HepG2 (cell line): Measurements from ENCODE around the gene NDUFB8. TPM values are rescaled to one million over a fixed set of nuclear protein-coding genes. Genes with fewer than 3 reads are reported as not detected.

Experiments
- ARNTL ChIP-seq: sonication (generic); formaldehyde crosslinking; IDR thresholded peaks from 2 replicates; pipeline ENCODE4 v1.4.0; 2020; ENCODE audit warnings: mild to moderate bottlenecking, missing genetic modification reagents
- CBFB ChIP-seq: sonication (generic); formaldehyde crosslinking; IDR thresholded peaks from 2 replicates; pipeline ENCODE4 v1.4.0; 2020; ENCODE audit warnings: missing genetic modification reagents
- CREB1 ChIP-seq, 2 experiments: fragments of 450-650 bp in 1 of 2; IDR thresholded peaks; 2 replicates each; pipeline ENCODE4 v1.6.1; 2016 to 2017; ENCODE audit warnings: control low read depth in 1 of 2, mild to moderate bottlenecking in 1 of 2, missing compliant biosample characterization in 1 of 2, missing genetic modification characterization in 1 of 2
- FOSL1 ChIP-seq: sonication (generic); formaldehyde crosslinking; IDR thresholded peaks from 2 replicates; pipeline ENCODE4 v1.9.0; 2021; ENCODE audit warnings: missing genetic modification reagents, borderline replicate concordance
- FOXK1 ChIP-seq: sonication (generic); formaldehyde crosslinking; IDR thresholded peaks from 2 replicates; pipeline ENCODE4 v1.4.0; 2020; ENCODE audit warnings: low read depth, missing genetic modification reagents, borderline replicate concordance
- GATAD2A ChIP-seq: IDR thresholded peaks from 2 replicates; pipeline ENCODE4 v1.6.1; 2016
- IRF9 ChIP-seq: sonication (generic); formaldehyde crosslinking; IDR thresholded peaks from 2 replicates; pipeline ENCODE4 v1.8.0; 2022; ENCODE audit warnings: missing genetic modification reagents, mild to moderate bottlenecking, borderline replicate concordance
- MED1 ChIP-seq: sonication (generic); formaldehyde crosslinking; IDR thresholded peaks from 2 replicates; pipeline ENCODE4 v1.4.0; 2020; ENCODE audit warnings: missing genetic modification reagents
- MLLT10 ChIP-seq: sonication (generic); formaldehyde crosslinking; IDR thresholded peaks from 2 replicates; pipeline ENCODE4 v1.4.0; 2020; ENCODE audit warnings: missing genetic modification reagents
- PLRG1 ChIP-seq: fragments of 450-650 bp; conservative IDR thresholded peaks from 2 replicates; pipeline ENCODE4 v1.6.1; 2016
- RFXAP ChIP-seq: sonication (generic); formaldehyde crosslinking; IDR thresholded peaks from 2 replicates; pipeline ENCODE4 v1.4.0; 2020; ENCODE audit warnings: missing genetic modification reagents, borderline replicate concordance
- RNF2 ChIP-seq: fragments of 450-650 bp; conservative IDR thresholded peaks from 2 replicates; pipeline ENCODE4 v1.6.1; 2016; ENCODE audit warnings: low read depth
- TAF15 ChIP-seq: fragments of 200-400 bp; formaldehyde crosslinking; IDR thresholded peaks from one replicate; pipeline ENCODE4 v1.6.1; 2018; ENCODE audit warnings: mild to moderate bottlenecking, low read depth, low read length; ENCODE audit not compliant: poor library complexity, severe bottlenecking
- THAP9 ChIP-seq: sonication (generic); formaldehyde crosslinking; IDR thresholded peaks from 2 replicates; pipeline ENCODE4; 2020; ENCODE audit warnings: missing genetic modification reagents, mild to moderate bottlenecking, borderline replicate concordance
- XBP1 ChIP-seq: sonication (generic); formaldehyde crosslinking; IDR thresholded peaks from 2 replicates; pipeline ENCODE4 v1.5.0; 2020; ENCODE audit warnings: missing genetic modification reagents
- YEATS4 ChIP-seq: sonication (generic); formaldehyde crosslinking; IDR thresholded peaks from 2 replicates; pipeline ENCODE4 v1.4.0; 2020; ENCODE audit warnings: missing genetic modification reagents, borderline replicate concordance
- ZBTB14 ChIP-seq: sonication (generic); formaldehyde crosslinking; IDR thresholded peaks from 2 replicates; pipeline ENCODE4 v1.4.0; 2020; ENCODE audit warnings: missing genetic modification reagents
- ZBTB3 ChIP-seq: sonication (generic); formaldehyde crosslinking; IDR thresholded peaks from 2 replicates; pipeline ENCODE4 v1.4.0; 2020; ENCODE audit warnings: low read depth, mild to moderate bottlenecking, moderate library complexity, missing genetic modification reagents, borderline replicate concordance
- ZFP1 ChIP-seq: IDR thresholded peaks from 2 replicates; pipeline ENCODE4 v1.6.1; 2016
- ZFP41 ChIP-seq: sonication (generic); formaldehyde crosslinking; IDR thresholded peaks from 2 replicates; pipeline ENCODE4 v1.4.0; 2020; ENCODE audit warnings: mild to moderate bottlenecking, missing genetic modification reagents, borderline replicate concordance
- ZNF329 ChIP-seq: sonication (generic); formaldehyde crosslinking; IDR thresholded peaks from 2 replicates; pipeline ENCODE4 v1.9.0; 2021; ENCODE audit warnings: low read depth, mild to moderate bottlenecking, missing genetic modification reagents
- ZNF343 ChIP-seq: sonication (generic); formaldehyde crosslinking; IDR thresholded peaks from 2 replicates; pipeline ENCODE4 v1.4.0; 2020; ENCODE audit warnings: mild to moderate bottlenecking, missing genetic modification reagents
- ZNF615 ChIP-seq: sonication (generic); formaldehyde crosslinking; IDR thresholded peaks from 2 replicates; pipeline ENCODE4 v1.5.0; 2020; ENCODE audit warnings: mild to moderate bottlenecking, missing genetic modification reagents, borderline replicate concordance
- ZNF773 ChIP-seq: sonication (generic); formaldehyde crosslinking; IDR thresholded peaks from 2 replicates; pipeline ENCODE4 v1.4.0; 2020; ENCODE audit warnings: missing genetic modification reagents, borderline replicate concordance
- polyA plus RNA-seq, 8 experiments: library from polyadenylated mRNA; depleted of rRNA in 3 of 8; stranded (reverse) in 7 of 8; unstranded in 1 of 8; fragments of >200 nt; fragmentation: Illumina TruSeq in 4 of 8; extraction: Trizol in 4 of 8; gene quantifications; 2 replicates each; pipeline versions ENCODE4 v1.2.1 to v1.2.3, GENCODE V29; 2011 to 2016; ENCODE audit warnings: low read depth in 4 of 8, missing spikeins in 1 of 8, mixed read lengths in 1 of 8; ENCODE audit not compliant: insufficient read depth in 1 of 8
- total RNA-seq, 5 experiments: library from RNA; depleted of rRNA; stranded (reverse); fragments of >200 nt; fragmentation: Illumina TruSeq; extraction: Trizol; gene quantifications; 2 replicates each; pipeline ENCODE4 v1.2.3, GENCODE V29; 2016; ENCODE audit warnings: low read depth in 1 of 5
- TF ChIP-seq, protein P1 (sequence below): sonication (generic); formaldehyde crosslinking; IDR thresholded peaks from 2 replicates; pipeline ENCODE4 v1.8.1; 2023; ENCODE audit warnings: mild to moderate bottlenecking, moderate library complexity, missing genetic modification reagents

NDUFB8 gene
- total and polyA plus RNA-seq, 2 of the 13 experiments (the other 11 are each of a cell fraction or from before 2014, with no cell fraction given), result 210 to 216 TPM

- TF ChIP-seq CREB1 (IDR thresholded peaks at IDR 0.05) (no peak), CREB1 (CRISPR knock-in tag; IDR thresholded peaks at IDR 0.05) (peak; percentile 74), CBFB (CRISPR knock-in tag) (peak; percentile 47; the same call in 1 of the 2 replicates), ZFP1 (peak; percentile 78), GATAD2A (CRISPR knock-in tag) (peak; percentile 73), XBP1 (CRISPR knock-in tag) (no peak), TAF15 (no peak), YEATS4 (CRISPR knock-in tag) (peak; percentile 73; the same call in 1 of the 2 replicates), ZNF343 (no peak), ZFP41 (CRISPR knock-in tag) (no peak), FOXK1 (CRISPR knock-in tag) (peak; percentile 90), ARNTL (CRISPR knock-in tag) (no peak), ZNF329 (CRISPR knock-in tag) (no peak), ZNF773 (CRISPR knock-in tag) (no peak), MED1 (CRISPR knock-in tag) (peak; percentile 72), ZNF615 (CRISPR knock-in tag) (no peak), ZBTB3 (0 out of 2 replicates have a peak, but pooled peaks have one; percentile 31), RFXAP (CRISPR knock-in tag) (0 out of 2 replicates have a peak, but pooled peaks have one; percentile 66), THAP9 (CRISPR knock-in tag) (peak; percentile 78; the same call in 1 of the 2 replicates), IRF9 (peak; percentile 68; the same call in 1 of the 2 replicates), MLLT10 (CRISPR knock-in tag) (no peak), RNF2 (peak; percentile 43; the same call in 1 of the 2 replicates), PLRG1 (no peak), ZBTB14 (CRISPR knock-in tag) (no peak), FOSL1 (CRISPR knock-in tag) (no peak)
- TF ChIP-seq, protein P1, sequence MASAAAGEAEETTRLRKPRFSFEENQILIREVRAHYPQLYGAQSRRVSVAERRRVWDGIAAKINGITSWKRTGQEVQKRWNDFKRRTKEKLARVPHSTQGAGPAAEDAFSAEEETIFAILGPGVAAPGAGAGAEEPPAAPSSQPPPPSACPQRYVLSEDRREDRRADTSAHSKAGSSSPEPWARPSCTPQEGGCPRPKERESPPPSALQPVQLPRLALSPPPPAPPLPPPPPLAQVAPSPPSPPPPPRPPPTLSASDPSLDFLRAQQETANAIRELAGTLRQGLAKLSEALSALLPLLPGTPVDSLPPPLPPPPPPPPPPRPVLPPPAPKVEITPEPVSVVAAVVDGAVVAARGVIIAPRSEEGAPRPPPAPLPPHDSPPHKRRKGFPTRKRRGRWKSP (CRISPR knock-in tag), result no peak
These were observed 6.2 kb upstream of the NDUFB8 start, which contains the start of gene HIF1AN (continued) for GRCh38 chr10:100535715-100536353.
